SK-N-SH (cell line): ENCODE data around the gene CENPV.
"Not testable (repeated sequence)": the region's sequence is repeated elsewhere in the genome, so short reads cannot be mapped to it uniquely, and the experiment has no call there.

ENCODE experiments used
- CHD2 ChIP-seq: fragments of 150-350 bp; IDR thresholded peaks from 2 replicates; pipeline ENCODE4 v1.6.1; 2018; ENCODE audit warnings: low read length; ENCODE audit not compliant: partially characterized antibody
- CTCF ChIP-seq: fragments of 200-600 bp; sonication (generic); IDR thresholded peaks from 2 replicates; pipeline ENCODE4 v1.6.1; 2017; ENCODE audit warnings: antibody characterized with exemption, mild to moderate bottlenecking, moderate library complexity
- EZH2phosphoT487 ChIP-seq: fragments of 200-600 bp; sonication (generic); IDR thresholded peaks from 2 replicates; pipeline ENCODE4 v1.6.1; 2017; ENCODE audit warnings: low read depth, mixed run types, mild to moderate bottlenecking, antibody characterized with exemption, moderate library complexity, borderline replicate concordance
- JUND ChIP-seq: IDR thresholded peaks from 2 replicates; pipeline ENCODE4 v1.4.0; 2012
- MAX ChIP-seq: IDR thresholded peaks from 2 replicates; pipeline ENCODE4 v1.4.0; 2012; ENCODE audit warnings: low read depth
- MEF2A ChIP-seq: IDR thresholded peaks from 2 replicates; pipeline ENCODE4 v1.4.0; 2012; ENCODE audit warnings: low read depth, borderline replicate concordance
- NRF1 ChIP-seq: IDR thresholded peaks from 2 replicates; pipeline ENCODE4 v1.6.1; 2012; ENCODE audit warnings: low read depth, mild to moderate bottlenecking, low read length
- POLR2AphosphoS5 ChIP-seq: IDR thresholded peaks from 2 replicates; pipeline ENCODE4 v1.6.1; 2012; ENCODE audit warnings: low read depth, low read length
- RAD21 ChIP-seq: IDR thresholded peaks from 2 replicates; pipeline ENCODE4 v1.6.1; 2012; ENCODE audit warnings: mild to moderate bottlenecking, low read length
- RCOR1 ChIP-seq: fragments of 150-350 bp; IDR thresholded peaks from 2 replicates; pipeline ENCODE4 v1.6.1; 2017; ENCODE audit warnings: antibody characterized with exemption, low read length
- REST ChIP-seq: IDR thresholded peaks from 2 replicates; pipeline ENCODE4 v1.6.1; 2012; ENCODE audit warnings: mild to moderate bottlenecking, low read depth, low read length, moderate library complexity
- SIN3A ChIP-seq: IDR thresholded peaks from 2 replicates; pipeline ENCODE4 v1.6.1; 2012; ENCODE audit warnings: low read depth, mild to moderate bottlenecking, low read length, moderate library complexity, borderline replicate concordance
- TCF12 ChIP-seq: IDR thresholded peaks from 2 replicates; pipeline ENCODE4 v1.4.0; 2012
- USF2 ChIP-seq: fragments of 150-350 bp; IDR thresholded peaks from 2 replicates; pipeline ENCODE4 v1.6.1; 2017; ENCODE audit warnings: antibody characterized with exemption, low read length, low read depth, borderline replicate concordance

GRCh38 chr17:16312061-16312460, 41.2 kb downstream of the CENPV start:
- not testable (repeated sequence) for TF ChIP-seq CTCF, CHD2, NRF1, EZH2phosphoT487, USF2, RAD21, POLR2AphosphoS5, REST, MEF2A, TCF12, MAX, SIN3A, JUND, RCOR1
